Measurements from ENCODE around the gene ALPI. TPM values are rescaled to one million over a fixed set of nuclear protein-coding genes. Genes with fewer than 3 reads are reported as not detected.

The ALPI gene
- total and polyA plus RNA-seq, 10 of the 15 experiments (the other 5 are each of a cell fraction or from before 2014, with no cell fraction given): not detected

- DNase-seq (ENCODE audit: low read depth, low spot score) (no peak), FAIRE-seq (no peak), ATAC-seq (no peak)
- H3K4me2 ChIP-seq (ENCODE audit: control insufficient read depth, insufficient read depth): no peak overlapping the region
- H3K4me1 ChIP-seq (ENCODE audit: control insufficient read depth, insufficient read depth, low read length): no peaks in the 10 kb centered on the region
- H3K4me3 ChIP-seq: no peak overlapping the region
- H3K27ac ChIP-seq (ENCODE audit: control insufficient read depth, insufficient read depth): no peak overlapping the region
- H4K20me1 ChIP-seq (ENCODE audit: control insufficient read depth, insufficient read depth): no peaks in the 10 kb centered on the region
- peaks cover 0 to 3% of the 10 kb centered on the region in 2 experiments; a peak in 2 of 4 replicates for H3K27me3 ChIP-seq (replicated peaks in 1 of 2; ENCODE audit: control insufficient read depth in 2 of 2, insufficient read depth in 2 of 2, low read length in 1 of 2)
- CTCF ChIA-PET: no interaction called here
- POLR2A ChIA-PET: no interaction called here
- H3K36me3 ChIP-seq (ENCODE audit: control insufficient read depth in 2 of 2, insufficient read depth in 2 of 2, low read length in 1 of 2): no peaks in the 10 kb centered on the region
- WGBS (ENCODE audit: insufficient coverage, insufficient replicate concordance, low lambda C conversion rate, missing lambda C conversion rate): 32% methylated on average over 19 of the region's 19 CpGs
- no peaks in the 10 kb centered on the region for H3K79me2 ChIP-seq (ENCODE audit: control insufficient read depth, insufficient read depth, low read length)
- H2AFZ ChIP-seq (ENCODE audit: control insufficient read depth, low read depth, low read length): no peak overlapping the region
- RAD21 ChIA-PET (ENCODE audit: unreplicated experiment): no interaction called here
- intact Hi-C loops (cut with micrococcal nuclease; ENCODE audit: unreplicated experiment): no loop called here
- BruUV-seq (replicated peaks): no TSS peak
- SMC1A ChIA-PET (ENCODE audit: uncharacterized antibody, unreplicated experiment): no interaction called here
- H3K9ac ChIP-seq (ENCODE audit: control insufficient read depth, insufficient read depth, low read length): no peak overlapping the region
- no peaks in the 10 kb centered on the region for H3K9me3 ChIP-seq (replicated peaks; ENCODE audit: control insufficient read depth, insufficient read depth, low read length)
- in situ Hi-C loops (cut with MboI): no loop called here
- TF ChIP-seq PML (IDR thresholded peaks at IDR 0.05; ENCODE audit: low read length): no peak
- TF ChIP-seq CHD2 (IDR thresholded peaks at IDR 0.05; ENCODE audit: borderline replicate concordance, low read depth, low read length): no peak
- no peak for TF ChIP-seq IRF4 (IDR thresholded peaks at IDR 0.05; ENCODE audit: low read depth, low read length)
- no peak for TF ChIP-seq BHLHE40 (IDR thresholded peaks at IDR 0.05; ENCODE audit: borderline replicate concordance in 1 of 2, low read depth in 2 of 2, low read length in 1 of 2)
- TF ChIP-seq, protein P1, sequence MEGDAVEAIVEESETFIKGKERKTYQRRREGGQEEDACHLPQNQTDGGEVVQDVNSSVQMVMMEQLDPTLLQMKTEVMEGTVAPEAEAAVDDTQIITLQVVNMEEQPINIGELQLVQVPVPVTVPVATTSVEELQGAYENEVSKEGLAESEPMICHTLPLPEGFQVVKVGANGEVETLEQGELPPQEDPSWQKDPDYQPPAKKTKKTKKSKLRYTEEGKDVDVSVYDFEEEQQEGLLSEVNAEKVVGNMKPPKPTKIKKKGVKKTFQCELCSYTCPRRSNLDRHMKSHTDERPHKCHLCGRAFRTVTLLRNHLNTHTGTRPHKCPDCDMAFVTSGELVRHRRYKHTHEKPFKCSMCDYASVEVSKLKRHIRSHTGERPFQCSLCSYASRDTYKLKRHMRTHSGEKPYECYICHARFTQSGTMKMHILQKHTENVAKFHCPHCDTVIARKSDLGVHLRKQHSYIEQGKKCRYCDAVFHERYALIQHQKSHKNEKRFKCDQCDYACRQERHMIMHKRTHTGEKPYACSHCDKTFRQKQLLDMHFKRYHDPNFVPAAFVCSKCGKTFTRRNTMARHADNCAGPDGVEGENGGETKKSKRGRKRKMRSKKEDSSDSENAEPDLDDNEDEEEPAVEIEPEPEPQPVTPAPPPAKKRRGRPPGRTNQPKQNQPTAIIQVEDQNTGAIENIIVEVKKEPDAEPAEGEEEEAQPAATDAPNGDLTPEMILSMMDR (IDR thresholded peaks at IDR 0.05 in 2 of 3, conservative IDR thresholded peaks at IDR 0.05 in 1 of 3; ENCODE audit: control insufficient read depth in 2 of 3, extremely low read depth in 1 of 3, insufficient read depth in 1 of 3, low read depth in 3 of 3, low read length in 3 of 3): no peak
- TF ChIP-seq RBBP5 (conservative IDR thresholded peaks at IDR 0.05): no peak
- no peak for TF ChIP-seq USF2 (IDR thresholded peaks at IDR 0.05; ENCODE audit: borderline replicate concordance, low read depth, low read length)
- TF ChIP-seq CBFB (IDR thresholded peaks at IDR 0.05; ENCODE audit: low read depth): no peak
- TF ChIP-seq ZNF207 (IDR thresholded peaks at IDR 0.05; ENCODE audit: borderline replicate concordance): no peak
- TF ChIP-seq SUZ12 (IDR thresholded peaks at IDR 0.05; ENCODE audit: unreplicated experiment): no peak
- TF ChIP-seq MYC (IDR thresholded peaks at IDR 0.05; ENCODE audit: insufficient read depth, insufficient read length, insufficient replicate concordance, low read length, severe bottlenecking): no peak
- no peak for TF ChIP-seq SMC3 (IDR thresholded peaks at IDR 0.05; ENCODE audit: borderline replicate concordance, low read length)
- TF ChIP-seq PAX5 (IDR thresholded peaks at IDR 0.05; ENCODE audit: borderline replicate concordance, low read depth, low read length): no peak
- no peak for TF ChIP-seq SIX5 (IDR thresholded peaks at IDR 0.05; ENCODE audit: low read depth, low read length, severe bottlenecking)
- TF ChIP-seq SMARCA5 (IDR thresholded peaks at IDR 0.05): no peak
- TF ChIP-seq BCL11A (IDR thresholded peaks at IDR 0.05; ENCODE audit: low read depth, low read length): no peak
Observed at GRCh38 chr2:232478571-232479340, 22.8 kb downstream of the ALPI start.
